RCC 7860 (cell line): ENCODE data around the gene PIK3AP1.
"Not testable (repeated sequence)": the region's sequence is repeated elsewhere in the genome, so short reads cannot be mapped to it uniquely, and the experiment has no call there.

Source experiments
- DNase-seq: peaks from one replicate; pipeline ENCODE4 v3.0.0-alpha.2; 2015; ENCODE audit warnings: low spot score
- FAIRE-seq: peaks from 2 replicates; lab custom pipeline; 2012; peaks lifted over from hg19 to GRCh38; lab: Jason Lieb, UNC

Gene PIK3AP1

DNA sequence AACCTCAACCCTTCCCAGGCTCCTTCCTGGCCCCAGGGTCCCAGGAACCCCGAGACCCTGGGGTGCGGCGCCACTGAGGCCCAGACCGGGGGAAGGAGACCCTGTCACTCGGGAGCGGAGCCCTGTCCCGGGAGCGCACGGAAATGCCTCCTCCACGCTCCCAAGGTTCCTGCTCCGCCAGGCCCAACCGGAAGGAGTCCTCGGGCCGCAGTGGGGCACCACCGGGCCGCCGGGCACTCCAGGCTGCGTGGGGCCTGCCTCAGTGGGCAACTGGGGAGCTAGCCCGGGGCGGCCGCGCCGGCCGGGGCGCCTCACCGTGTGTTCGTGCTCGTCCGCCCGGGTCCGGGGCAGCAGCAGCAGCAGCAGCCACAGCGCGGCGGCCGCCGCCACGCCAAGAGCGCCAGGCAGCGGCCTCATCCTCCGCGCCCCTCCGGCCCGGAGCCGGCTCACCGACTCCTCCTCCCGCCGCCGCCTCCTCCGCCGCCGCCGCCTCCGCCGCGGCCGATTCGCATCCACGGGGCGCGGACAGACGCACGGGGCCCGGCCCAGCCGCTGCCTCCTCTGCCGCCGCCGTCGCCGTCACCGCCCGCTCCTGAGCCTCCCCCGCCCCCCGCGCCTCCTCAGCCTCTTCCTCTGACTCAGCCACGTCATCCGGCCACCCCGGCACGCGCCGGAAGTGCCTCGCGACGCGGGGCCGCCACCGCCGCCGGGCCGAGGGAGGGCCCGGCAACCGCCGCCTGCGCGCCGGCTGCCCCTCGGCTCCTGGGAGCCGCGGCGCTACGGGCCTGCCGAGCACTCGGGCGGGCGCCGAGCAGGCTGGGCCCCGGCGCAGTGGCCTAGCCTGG, 133.7 kb downstream of the PIK3AP1 start, which contains the start of gene TM9SF3:
TM9SF3 (minus strand) TSS at position 594 of the 845 bp plus-strand sequence; CDS start at position 417, 177 bp downstream.
- peak; percentile 75 for DNase-seq
- FAIRE-seq = no peak

DNA sequence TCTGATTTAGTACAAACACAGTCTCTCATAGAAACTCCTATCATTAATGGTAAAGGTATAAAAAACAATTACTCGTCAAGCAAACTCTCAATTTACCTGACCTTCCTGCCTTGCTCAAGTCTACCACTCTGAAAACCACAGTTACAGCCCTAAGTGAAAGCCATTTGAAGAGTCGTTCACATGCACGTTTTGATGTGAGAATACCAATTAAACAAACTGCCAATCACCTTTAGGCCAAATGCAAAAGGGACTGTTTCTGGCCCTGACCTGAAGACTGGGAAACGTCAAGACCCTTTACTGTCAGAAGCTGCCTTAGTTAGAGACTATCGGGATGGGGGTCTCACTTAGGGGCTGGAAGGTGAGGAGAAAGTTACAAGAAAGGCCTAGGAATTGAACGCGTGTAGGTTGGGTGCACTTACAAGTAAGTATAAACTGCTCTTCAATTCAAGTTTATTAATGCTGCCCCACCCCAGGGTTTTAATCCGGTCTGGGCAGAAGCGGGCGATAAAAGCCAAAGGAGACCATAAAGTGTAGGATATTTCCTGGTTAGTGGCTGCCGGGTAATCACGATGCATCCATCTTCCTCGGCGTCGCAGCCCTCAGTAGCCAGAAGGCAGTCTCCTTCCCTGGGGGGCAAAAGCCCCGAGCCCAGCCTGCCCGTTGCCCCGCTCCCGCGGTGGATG, 134.4 kb downstream of the PIK3AP1 start:
- DNase-seq (no peak), FAIRE-seq (no peak)

- FAIRE-seq (no peak), DNase-seq (no peak)
Observed at GRCh38 chr10:96584474-96584873, 135.8 kb downstream of the PIK3AP1 start.

DNA sequence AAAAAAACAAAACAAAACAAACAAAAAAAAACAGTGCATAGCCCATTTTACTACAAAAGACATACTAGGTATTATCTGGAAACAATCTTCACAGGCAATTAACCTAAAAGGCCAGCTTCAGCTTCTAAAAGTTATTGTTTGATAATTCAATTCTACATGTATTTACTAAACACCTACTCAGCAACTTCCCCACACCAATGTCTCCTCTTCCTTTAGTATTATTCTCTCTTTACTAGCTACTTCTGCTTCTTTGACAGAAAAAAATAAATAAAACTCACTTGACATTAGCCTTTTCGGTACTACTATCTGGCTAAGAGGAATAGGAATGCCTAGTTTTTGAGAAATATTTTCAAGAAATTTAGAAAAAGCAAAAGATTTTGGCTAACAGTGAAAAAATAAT, 136.3 kb downstream of the PIK3AP1 start:
- FAIRE-seq (no peak), DNase-seq (no peak)

DNA sequence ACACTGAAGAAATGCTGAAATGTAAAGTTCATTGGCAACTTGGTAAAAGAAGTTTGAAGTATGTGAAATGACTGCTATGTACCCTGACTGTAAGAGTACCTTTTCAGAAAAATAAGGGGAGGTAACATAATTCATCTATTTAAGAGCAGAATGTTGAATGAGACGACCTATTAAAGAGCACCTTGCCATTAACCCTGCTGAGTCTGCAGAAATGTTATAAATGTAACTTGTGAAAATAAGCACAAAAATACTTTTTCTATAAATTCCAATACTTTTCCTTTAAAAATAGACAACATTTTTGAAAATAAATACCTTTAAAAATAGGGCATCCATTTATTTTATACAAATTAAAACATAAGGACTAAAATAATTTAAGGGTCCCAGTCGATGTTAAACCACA, 141.2 kb downstream of the PIK3AP1 start:
- DNase-seq (no peak), FAIRE-seq (no peak)

DNA sequence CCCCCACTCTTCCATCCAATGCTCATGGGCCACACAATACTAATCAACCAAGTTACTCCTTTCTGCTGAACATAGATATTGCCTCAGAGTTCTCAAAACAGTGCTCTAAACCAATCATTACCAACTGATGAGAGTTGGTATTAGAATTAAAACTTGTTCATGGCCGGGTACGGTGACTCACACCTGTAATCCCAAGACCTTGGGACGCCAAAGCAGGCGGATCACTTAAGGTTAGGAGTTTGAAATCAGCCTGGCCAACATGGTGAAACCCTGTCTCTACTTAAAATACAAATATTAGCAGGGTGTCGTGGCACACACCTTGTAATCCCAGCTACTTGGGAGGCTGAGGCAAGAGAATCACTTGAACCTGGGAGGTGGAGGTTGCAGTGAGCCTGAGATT, 141.7 kb downstream of the PIK3AP1 start:
- DNase-seq = no peak
- FAIRE-seq = no peak

DNA sequence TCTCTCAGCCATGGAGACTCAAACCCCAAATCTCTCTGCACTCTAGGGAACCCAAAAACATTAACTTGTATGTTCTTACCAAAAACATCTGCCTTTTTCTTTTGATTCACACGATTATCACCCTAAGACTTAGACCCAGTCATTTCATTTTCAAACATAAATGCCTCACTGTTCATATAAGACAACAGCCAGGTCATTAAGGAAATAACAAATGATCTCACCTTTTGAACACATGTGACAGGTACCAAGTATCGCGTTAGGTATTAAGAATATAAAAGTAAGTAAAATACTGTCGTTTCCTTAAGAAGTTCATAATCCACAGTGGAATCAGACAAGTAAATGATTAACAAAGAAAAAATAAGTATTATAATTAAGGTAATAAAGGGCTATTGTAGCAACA, 142.3 kb downstream of the PIK3AP1 start:
- FAIRE-seq (no peak), DNase-seq (no peak)

DNA sequence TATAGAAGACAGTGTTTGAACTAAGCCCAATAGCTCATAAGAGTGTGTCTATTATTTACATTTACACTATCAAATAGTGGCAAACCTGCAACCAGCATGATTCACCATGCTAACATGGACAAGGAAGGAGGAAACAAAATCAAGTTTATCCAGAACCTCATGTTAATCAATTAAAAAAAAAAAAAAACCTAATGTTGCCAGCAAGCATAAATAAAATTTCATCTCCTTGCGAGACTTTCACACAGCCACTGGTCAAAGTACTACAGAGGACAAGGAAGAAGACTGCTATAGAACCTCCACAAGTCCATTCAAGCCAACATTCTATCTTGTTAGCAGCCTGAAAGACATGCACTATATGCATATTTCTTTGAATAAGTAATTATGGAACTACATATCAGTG, 143.2 kb downstream of the PIK3AP1 start:
- DNase-seq (no peak), FAIRE-seq (no peak)

- no peak for DNase-seq
- FAIRE-seq = no peak
Observed at GRCh38 chr10:96576277-96576980, 143.9 kb downstream of the PIK3AP1 start.

DNA sequence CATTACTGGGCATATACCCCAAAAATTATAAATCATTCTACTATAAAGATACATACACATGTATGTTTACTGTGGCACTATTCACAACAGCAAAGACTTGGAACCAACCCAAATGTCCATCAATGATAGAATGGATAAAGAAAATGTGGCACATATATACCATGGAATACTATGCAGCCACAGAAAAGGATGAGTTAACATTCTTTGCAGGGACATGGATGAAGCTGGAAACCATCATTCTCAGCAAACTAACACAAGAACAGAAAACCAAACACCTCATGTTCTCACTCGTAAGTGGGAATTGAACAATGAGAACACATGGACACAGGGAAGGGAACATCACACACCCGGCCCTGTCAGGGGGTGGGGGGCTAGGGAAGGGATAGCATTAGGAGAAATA, 145.8 kb downstream of the PIK3AP1 start:
- FAIRE-seq = not testable (repeated sequence)

GRCh38 chr10:96573036-96573435, 147.3 kb downstream of the PIK3AP1 start:
- DNase-seq = no peak
- no peak for FAIRE-seq

More for the DNA sequence above, 145.8 kb downstream of the PIK3AP1 start:
- DNase-seq = not testable (repeated sequence)

DNA sequence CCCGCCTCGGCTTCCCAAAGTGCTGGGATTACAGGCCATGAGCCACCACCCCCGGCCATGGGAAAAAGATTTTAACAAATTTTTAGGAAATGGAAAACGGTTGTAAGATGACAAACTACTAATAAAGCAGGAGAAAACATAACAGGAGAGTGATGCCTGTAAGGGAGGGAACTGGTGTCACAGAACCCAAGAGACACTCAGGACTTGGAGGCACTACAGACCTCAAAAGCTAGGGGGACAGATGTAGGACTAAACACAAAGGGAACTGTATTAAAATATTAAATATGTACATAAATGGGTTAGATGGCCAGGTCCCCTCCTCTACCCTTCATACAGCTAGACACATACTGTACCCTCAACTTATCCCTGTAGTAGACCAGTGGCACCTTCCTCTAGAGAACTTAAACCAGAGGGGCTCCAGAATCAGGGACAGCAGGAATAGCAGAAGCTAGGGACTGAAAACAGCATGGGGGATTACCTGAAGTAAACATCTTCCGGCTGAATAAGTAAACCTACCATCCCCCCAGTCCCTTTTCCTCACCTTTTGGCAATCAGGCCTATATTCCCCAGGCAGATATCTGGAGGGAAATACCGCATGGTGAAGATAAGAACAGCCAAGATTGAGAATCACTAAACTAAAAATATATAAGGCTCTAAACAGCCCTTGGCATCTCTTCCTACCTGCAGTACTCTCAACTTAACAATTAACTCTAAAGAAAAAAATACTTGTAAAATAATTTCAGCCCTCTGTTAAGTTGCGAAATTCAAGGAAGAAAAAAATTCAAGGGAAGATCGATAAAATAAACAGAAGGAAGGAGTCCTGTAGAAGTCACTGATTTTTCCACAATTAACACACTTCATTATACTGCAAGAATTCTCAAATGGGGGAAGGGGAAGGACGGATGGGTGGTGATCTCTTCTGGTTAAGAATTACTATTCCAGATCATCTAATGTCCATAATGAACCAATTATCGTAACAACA, 149.0 kb downstream of the PIK3AP1 start:
- DNase-seq (no peak), FAIRE-seq (no peak)

DNA sequence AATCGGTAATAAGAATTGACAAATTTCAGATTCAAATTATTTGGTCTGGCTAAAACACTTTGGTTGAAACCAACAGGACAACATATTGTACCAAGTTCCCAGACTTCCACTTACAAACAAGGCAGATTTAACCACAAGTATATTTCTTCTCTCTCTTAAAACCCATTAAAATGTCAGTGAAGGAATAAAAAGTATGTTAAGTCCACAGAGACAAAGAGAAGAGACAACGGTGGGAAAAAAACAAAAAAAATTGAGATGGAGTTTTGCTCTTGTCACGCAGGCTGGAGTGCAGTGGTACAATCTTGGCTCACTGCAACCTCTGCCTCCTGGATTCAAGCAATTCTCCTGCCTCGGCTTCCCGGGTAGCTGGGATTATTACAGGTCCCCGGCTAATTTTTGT, 149.8 kb downstream of the PIK3AP1 start:
- DNase-seq (no peak), FAIRE-seq (no peak)

- DNase-seq (no peak), FAIRE-seq (no peak)
Observed at GRCh38 chr10:96568402-96568801, 151.9 kb downstream of the PIK3AP1 start.

DNA sequence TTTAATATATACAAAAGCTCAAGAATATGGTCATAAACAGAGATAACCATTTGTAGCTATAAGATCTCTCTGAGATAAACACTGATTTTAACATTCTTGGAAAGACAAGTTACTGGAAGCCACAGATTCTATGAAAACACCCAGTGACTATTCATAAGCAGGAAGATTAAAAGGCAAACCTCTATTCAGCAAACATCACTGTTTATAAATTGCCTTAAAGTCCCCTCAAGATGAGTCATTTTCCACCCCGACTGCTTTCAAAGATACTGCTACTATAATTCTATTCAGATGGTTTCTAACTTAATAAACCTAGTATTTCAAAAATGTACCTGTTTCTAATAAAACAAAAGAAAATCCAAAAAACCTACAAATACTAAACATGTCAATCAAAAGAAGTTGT, 154.5 kb downstream of the PIK3AP1 start:
- DNase-seq (no peak), FAIRE-seq (peak; percentile 83)

- FAIRE-seq (peak; percentile 27), DNase-seq (no peak)
Observed at GRCh38 chr10:96560966-96561887, 159.1 kb downstream of the PIK3AP1 start.

GRCh38 chr10:96560489-96560888, 159.8 kb downstream of the PIK3AP1 start:
- DNase-seq = no peak
- no peak for FAIRE-seq

GRCh38 chr10:96556003-96556402, 164.3 kb downstream of the PIK3AP1 start:
- no peak for DNase-seq
- peak; percentile 62 for FAIRE-seq

- DNase-seq (no peak), FAIRE-seq (no peak)
Observed at GRCh38 chr10:96555330-96555729, 165.0 kb downstream of the PIK3AP1 start.
